ENCODE measurements around the gene OMA1. TPM values are rescaled to one million over a fixed set of nuclear protein-coding genes. Genes with fewer than 3 reads are reported as not detected.

The OMA1 gene
- polyA plus RNA-seq, 1 donor = 33.7 TPM

DNA sequence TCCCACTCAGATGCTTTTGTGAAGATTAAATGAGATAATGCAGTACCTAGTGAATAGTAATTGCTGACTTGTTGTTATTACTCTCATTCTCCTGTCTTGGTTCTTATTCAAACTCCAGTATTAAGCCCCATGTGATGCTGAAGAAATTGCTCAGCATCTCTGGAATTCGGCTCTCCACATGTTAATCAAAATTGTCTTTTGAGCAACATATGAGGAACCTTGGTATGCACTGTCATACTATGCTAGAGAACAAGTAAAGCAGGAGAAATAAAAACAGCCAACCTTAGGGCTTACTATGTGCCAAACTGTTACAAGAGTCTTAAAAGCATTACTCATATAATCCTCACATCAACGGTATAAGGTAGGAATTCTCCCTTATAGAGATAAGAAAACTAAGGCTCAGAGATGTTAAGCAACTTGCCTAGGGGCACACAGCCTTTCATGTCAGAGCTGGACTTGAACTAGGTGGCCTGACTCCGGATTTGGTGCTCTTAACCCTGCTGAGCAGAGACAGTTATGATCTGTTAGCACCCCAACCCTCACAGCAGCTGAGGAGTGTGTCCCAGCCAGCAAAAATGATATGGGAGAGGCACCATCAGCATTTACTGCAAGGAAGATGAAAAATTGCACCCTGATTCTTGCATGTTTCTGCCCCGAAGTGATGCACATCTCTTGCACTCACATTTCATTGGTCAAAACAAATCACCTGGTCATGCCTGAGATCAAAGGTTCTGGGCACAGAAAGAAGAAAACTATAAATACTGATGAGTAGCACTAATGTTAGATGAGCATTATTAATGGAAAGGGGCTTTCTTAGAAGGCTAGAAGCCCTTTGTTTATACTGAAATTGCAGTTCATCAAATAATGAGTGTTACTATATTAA lies 102.3 kb downstream of the OMA1 start:
- H3K9me3 ChIP-seq (ENCODE audit: control insufficient read depth, low read depth, low read length) = no peaks in the 10 kb centered on the region
- no peak overlapping the region for H3K27ac ChIP-seq (ENCODE audit: low read length)
- H3K27me3 ChIP-seq (ENCODE audit: control insufficient read depth, insufficient read depth, low read length) = no peaks in the 10 kb centered on the region
- no CpG with 5 or more reads among the region's 4 CpGs for WGBS (ENCODE audit: insufficient coverage, low lambda C conversion rate)
- H3K4me3 ChIP-seq (ENCODE audit: low read length) = no peak overlapping the region
- no peaks in the 10 kb centered on the region for H3K36me3 ChIP-seq (ENCODE audit: control insufficient read depth, insufficient read depth, low read length)
- no peak for DNase-seq
- H3K4me1 ChIP-seq (ENCODE audit: control insufficient read depth, insufficient read depth, low read length) = no peaks in the 10 kb centered on the region

DNA sequence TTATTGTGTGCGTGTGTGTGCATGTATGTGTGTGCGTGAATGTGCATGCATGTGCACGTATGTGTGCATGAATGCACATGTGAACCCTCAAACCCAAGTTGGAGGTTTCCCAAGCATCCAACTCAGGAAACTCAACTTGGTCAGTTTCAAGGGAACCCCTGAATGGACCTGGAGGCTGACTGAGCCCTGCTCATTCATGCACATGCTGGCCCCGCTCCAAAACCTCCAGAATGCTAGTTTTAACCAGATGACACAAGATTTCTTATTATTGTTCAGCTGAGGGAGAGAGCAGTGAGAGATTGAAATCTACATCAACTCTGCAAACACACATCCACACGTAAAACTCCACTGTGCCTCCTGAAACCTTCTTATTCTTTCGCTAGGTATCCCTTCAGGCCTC lies 104.4 kb downstream of the OMA1 start:
- Histone ChIP-seq H3K4me1 (ENCODE audit: control insufficient read depth, insufficient read depth, low read length) (no peaks in the 10 kb centered on the region), H3K27ac (ENCODE audit: low read length) (no peak overlapping the region), H3K27me3 (ENCODE audit: control insufficient read depth, insufficient read depth, low read length) (no peaks in the 10 kb centered on the region), H3K9me3 (ENCODE audit: control insufficient read depth, low read depth, low read length) (no peaks in the 10 kb centered on the region), H3K36me3 (ENCODE audit: control insufficient read depth, insufficient read depth, low read length) (no peaks in the 10 kb centered on the region), H3K4me3 (ENCODE audit: low read length) (no peak overlapping the region)
- WGBS (ENCODE audit: insufficient coverage, low lambda C conversion rate) = no CpG with 5 or more reads among the region's 6 CpGs
- DNase-seq = no peak

DNA sequence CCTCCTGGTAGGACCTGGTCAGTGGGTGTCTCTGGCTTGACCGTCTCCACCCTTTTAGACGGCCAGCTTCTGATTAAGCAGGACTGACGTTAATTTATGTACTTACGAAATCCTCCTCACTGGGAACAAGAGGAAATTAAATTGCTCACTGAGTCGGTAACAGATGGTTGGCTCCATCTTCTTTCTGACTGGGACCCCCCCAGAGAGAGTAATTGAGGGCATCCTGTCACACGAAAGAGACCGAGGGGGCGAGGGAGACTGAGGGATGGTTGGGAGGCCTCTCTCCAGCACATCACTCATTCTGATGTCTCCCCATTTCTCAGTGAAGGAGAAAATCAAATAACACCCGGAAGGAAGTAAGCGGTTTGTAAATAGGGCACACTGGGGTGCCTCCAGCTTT lies 104.8 kb downstream of the OMA1 start:
- no peaks in the 10 kb centered on the region for H3K36me3 ChIP-seq (ENCODE audit: control insufficient read depth, insufficient read depth, low read length)
- WGBS (ENCODE audit: insufficient coverage, low lambda C conversion rate) = no CpG with 5 or more reads among the region's 10 CpGs

DNA sequence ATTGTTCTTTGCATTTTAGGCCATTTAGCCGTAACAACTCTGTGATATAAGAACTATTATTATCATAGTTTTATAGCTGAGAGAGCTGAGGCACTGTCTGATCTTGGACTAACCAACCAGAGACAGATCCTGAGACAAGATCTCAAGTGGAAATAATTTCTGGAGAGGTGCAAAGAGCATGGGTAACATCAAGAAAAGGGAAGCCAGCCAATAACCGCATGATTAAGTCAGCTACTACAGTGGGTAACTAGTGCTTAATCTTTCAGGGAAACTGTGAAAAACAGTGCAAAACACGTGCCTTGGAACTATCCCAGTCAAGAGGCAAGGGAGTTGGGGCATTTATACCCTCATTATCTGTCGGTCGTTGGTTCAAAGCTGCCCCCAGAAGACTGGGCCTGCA lies 105.8 kb downstream of the OMA1 start:
- no peak for DNase-seq
- 80% methylated on average over 1 of the region's 5 CpGs for WGBS (ENCODE audit: insufficient coverage, low lambda C conversion rate)
- H3K27ac ChIP-seq (ENCODE audit: low read length) = no peak overlapping the region
- H3K4me3 ChIP-seq (ENCODE audit: low read length) = no peak overlapping the region
- no peaks in the 10 kb centered on the region for H3K27me3 ChIP-seq (ENCODE audit: control insufficient read depth, insufficient read depth, low read length)
- H3K9me3 ChIP-seq (ENCODE audit: control insufficient read depth, low read depth, low read length) = no peaks in the 10 kb centered on the region
- H3K36me3 ChIP-seq (ENCODE audit: control insufficient read depth, insufficient read depth, low read length) = no peaks in the 10 kb centered on the region
- no peaks in the 10 kb centered on the region for H3K4me1 ChIP-seq (ENCODE audit: control insufficient read depth, insufficient read depth, low read length)

More for the DNA sequence above, 104.8 kb downstream of the OMA1 start:
- Histone ChIP-seq H3K4me1 (ENCODE audit: control insufficient read depth, insufficient read depth, low read length) (no peaks in the 10 kb centered on the region), H3K27me3 (ENCODE audit: control insufficient read depth, insufficient read depth, low read length) (no peaks in the 10 kb centered on the region), H3K9me3 (ENCODE audit: control insufficient read depth, low read depth, low read length) (no peaks in the 10 kb centered on the region), H3K4me3 (ENCODE audit: low read length) (no peak overlapping the region), H3K27ac (ENCODE audit: low read length) (no peak overlapping the region)
- DNase-seq = no peak

DNA sequence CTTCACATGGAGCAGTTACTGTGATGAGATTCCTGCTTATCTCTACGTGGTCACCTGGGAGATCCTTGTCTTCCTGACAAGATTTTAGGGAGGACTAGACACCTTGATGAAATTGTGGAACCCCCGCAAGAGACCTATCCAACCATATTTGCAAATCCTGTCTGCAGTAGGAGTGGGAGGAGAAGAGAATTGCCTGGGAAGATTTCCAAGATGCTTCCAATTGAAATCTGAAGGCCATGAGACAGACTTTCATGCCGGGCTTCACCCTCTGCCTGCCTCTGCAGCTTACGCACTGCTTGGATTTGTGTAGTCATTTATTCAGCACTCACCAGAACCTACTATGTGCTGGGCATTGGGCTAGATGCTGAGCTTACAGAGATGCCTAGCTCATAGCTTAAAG lies 106.6 kb downstream of the OMA1 start:
- Histone ChIP-seq H3K4me3 (ENCODE audit: low read length) (no peak overlapping the region), H3K4me1 (ENCODE audit: control insufficient read depth, insufficient read depth, low read length) (no peaks in the 10 kb centered on the region), H3K36me3 (ENCODE audit: control insufficient read depth, insufficient read depth, low read length) (no peaks in the 10 kb centered on the region), H3K27ac (ENCODE audit: low read length) (no peak overlapping the region), H3K27me3 (ENCODE audit: control insufficient read depth, insufficient read depth, low read length) (no peaks in the 10 kb centered on the region), H3K9me3 (ENCODE audit: control insufficient read depth, low read depth, low read length) (no peaks in the 10 kb centered on the region)
- WGBS (ENCODE audit: insufficient coverage, low lambda C conversion rate) = no CpG with 5 or more reads among the region's 4 CpGs
- DNase-seq = no peak

DNA sequence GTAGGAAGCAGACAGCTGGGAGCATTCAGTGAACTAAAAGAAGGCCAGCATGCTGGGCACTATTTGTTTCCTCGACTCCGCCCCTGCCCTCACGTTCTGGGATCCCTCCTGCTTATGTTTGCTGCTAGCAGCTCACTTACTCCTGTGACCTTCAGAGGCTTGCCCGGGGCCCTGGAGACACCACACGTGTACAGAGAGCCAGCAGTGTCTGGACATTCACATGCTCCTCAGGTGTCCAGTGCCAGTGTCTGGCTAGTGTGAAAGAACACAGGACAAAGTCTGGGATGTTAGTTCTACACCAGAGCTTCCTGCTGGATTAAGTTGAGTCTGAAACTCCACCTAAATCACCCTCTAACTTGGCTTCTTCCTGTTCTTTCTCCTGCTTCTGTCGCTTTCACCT lies 108.1 kb downstream of the OMA1 start:
- no peaks in the 10 kb centered on the region for H3K4me1 ChIP-seq (ENCODE audit: control insufficient read depth, insufficient read depth, low read length)
- H3K27me3 ChIP-seq (ENCODE audit: control insufficient read depth, insufficient read depth, low read length) = no peaks in the 10 kb centered on the region
- WGBS (ENCODE audit: insufficient coverage, low lambda C conversion rate) = 60% methylated on average over 3 of the region's 6 CpGs
- H3K4me3 ChIP-seq (ENCODE audit: low read length) = no peak overlapping the region
- no peaks in the 10 kb centered on the region for H3K9me3 ChIP-seq (ENCODE audit: control insufficient read depth, low read depth, low read length)
- no peak for DNase-seq
- no peak overlapping the region for H3K27ac ChIP-seq (ENCODE audit: low read length)
- H3K36me3 ChIP-seq (ENCODE audit: control insufficient read depth, insufficient read depth, low read length) = no peaks in the 10 kb centered on the region

DNA sequence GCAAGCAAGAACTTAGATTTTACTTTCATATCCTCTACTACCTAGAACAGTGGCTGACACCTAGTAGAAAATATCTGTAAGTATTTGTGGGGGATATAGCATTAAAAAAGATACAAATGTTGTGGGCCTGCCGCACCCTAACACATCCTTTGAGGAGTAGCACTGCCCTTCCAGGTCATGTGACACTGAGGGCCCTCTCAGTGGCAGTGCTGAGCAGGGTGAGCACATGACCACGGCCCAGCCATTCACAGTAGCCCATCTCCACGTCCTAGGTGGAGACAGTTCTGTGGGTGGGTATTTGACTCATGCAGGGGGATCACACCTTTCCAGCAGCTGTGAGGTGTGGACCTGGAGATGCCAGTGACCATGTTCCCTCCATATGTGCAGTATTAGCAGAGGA lies 108.9 kb downstream of the OMA1 start:
- WGBS (ENCODE audit: insufficient coverage, low lambda C conversion rate) = no CpG with 5 or more reads among the region's 3 CpGs
- H3K9me3 ChIP-seq (ENCODE audit: control insufficient read depth, low read depth, low read length) = no peaks in the 10 kb centered on the region
- no peak for DNase-seq
- no peaks in the 10 kb centered on the region for H3K27me3 ChIP-seq (ENCODE audit: control insufficient read depth, insufficient read depth, low read length)
- no peak overlapping the region for H3K4me3 ChIP-seq (ENCODE audit: low read length)
- H3K36me3 ChIP-seq (ENCODE audit: control insufficient read depth, insufficient read depth, low read length) = no peaks in the 10 kb centered on the region
- H3K4me1 ChIP-seq (ENCODE audit: control insufficient read depth, insufficient read depth, low read length) = no peaks in the 10 kb centered on the region
- no peak overlapping the region for H3K27ac ChIP-seq (ENCODE audit: low read length)

DNA sequence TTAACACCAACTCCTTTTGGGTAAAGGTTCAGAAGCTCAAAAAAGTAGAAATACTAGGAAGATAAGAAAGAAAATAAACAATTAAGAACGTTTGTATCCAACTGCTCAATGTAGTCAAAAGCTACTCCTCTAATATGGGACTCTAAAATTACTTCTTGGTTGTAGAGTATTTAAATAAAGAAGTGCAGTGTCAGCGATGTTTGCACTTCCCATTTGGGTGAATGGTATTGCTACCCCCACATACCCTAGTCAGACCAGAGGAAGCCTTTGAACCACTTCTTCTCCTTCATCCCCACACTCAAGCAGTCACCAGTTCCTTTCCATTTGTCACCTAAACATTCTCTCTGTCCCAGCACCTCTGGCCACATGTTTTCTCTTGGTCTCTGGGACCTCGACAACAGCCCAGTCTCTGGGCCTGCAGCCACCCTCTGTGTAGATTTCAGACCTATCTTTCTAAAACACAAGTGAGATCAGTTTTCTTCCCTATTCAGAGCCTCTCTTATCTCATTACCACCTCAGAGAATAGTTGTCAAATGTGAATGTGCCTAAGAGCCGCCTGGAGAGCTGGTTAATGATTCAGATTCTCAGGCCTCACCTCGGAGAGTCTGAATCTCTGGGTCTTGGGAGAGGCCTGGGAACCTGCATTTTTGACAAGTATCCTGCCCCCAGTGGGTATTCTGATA lies 109.8 kb downstream of the OMA1 start:
- WGBS (ENCODE audit: insufficient coverage, low lambda C conversion rate) = 29% methylated on average over 1 of the region's 5 CpGs
- Histone ChIP-seq H3K36me3 (ENCODE audit: control insufficient read depth, insufficient read depth, low read length) (no peaks in the 10 kb centered on the region), H3K27me3 (ENCODE audit: control insufficient read depth, insufficient read depth, low read length) (no peaks in the 10 kb centered on the region), H3K9me3 (ENCODE audit: control insufficient read depth, low read depth, low read length) (no peaks in the 10 kb centered on the region), H3K4me1 (ENCODE audit: control insufficient read depth, insufficient read depth, low read length) (no peaks in the 10 kb centered on the region), H3K27ac (ENCODE audit: low read length) (no peak overlapping the region), H3K4me3 (ENCODE audit: low read length) (no peak overlapping the region)
- DNase-seq = no peak

DNA sequence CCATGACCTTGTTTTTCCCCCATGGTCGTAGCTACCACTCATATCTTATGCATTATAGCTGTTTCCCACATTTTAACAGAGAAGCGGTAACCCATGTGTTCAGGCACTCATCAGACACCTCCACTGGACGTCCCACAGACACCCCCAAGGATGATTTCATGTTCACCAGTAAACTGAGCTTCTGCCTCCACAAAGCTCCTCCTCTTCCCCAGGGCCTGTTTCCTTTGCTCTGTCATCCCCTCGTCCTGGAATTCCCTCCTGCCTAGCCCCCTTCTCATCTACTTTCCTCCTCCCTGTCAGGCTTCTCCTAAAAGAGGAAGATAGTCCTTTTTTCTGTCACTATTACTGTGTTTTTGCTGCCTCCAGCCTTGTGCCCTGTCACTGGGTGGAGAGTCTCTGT lies 111.2 kb downstream of the OMA1 start:
- no peaks in the 10 kb centered on the region for H3K36me3 ChIP-seq (ENCODE audit: control insufficient read depth, insufficient read depth, low read length)

DNA sequence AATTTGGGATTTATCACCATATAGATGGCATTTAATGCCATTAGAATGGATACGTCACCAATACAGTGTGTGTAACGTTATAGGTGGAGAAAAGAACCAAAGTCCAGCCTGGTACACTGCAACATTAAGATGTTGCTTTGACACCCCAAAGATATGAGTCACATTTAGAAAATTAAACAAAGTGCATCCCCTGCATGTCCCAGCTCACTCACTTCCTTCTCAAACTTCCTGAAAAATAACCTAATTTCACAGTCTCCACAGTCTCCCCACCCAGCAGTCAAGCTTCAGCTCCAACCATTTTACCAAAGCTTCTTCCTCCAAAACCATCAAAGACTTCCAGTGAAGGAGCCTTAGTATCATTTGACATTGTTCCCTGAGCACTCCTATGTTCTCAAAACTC lies 111.9 kb downstream of the OMA1 start:
- Histone ChIP-seq H3K27me3 (ENCODE audit: control insufficient read depth, insufficient read depth, low read length) (no peaks in the 10 kb centered on the region), H3K4me3 (ENCODE audit: low read length) (no peak overlapping the region), H3K9me3 (ENCODE audit: control insufficient read depth, low read depth, low read length) (no peaks in the 10 kb centered on the region), H3K27ac (ENCODE audit: low read length) (no peak overlapping the region), H3K36me3 (ENCODE audit: control insufficient read depth, insufficient read depth, low read length) (no peaks in the 10 kb centered on the region), H3K4me1 (ENCODE audit: control insufficient read depth, insufficient read depth, low read length) (no peaks in the 10 kb centered on the region)
- no peak for DNase-seq
- 83% methylated on average over 2 of the region's 2 CpGs for WGBS (ENCODE audit: insufficient coverage, low lambda C conversion rate)

More for the DNA sequence above, 111.2 kb downstream of the OMA1 start:
- no peak for DNase-seq
- no peak overlapping the region for H3K4me3 ChIP-seq (ENCODE audit: low read length)
- H3K9me3 ChIP-seq (ENCODE audit: control insufficient read depth, low read depth, low read length) = no peaks in the 10 kb centered on the region
- WGBS (ENCODE audit: insufficient coverage, low lambda C conversion rate) = 70% methylated on average over 2 of the region's 4 CpGs
- no peaks in the 10 kb centered on the region for H3K27me3 ChIP-seq (ENCODE audit: control insufficient read depth, insufficient read depth, low read length)
- H3K27ac ChIP-seq (ENCODE audit: low read length) = no peak overlapping the region
- H3K4me1 ChIP-seq (ENCODE audit: control insufficient read depth, insufficient read depth, low read length) = no peaks in the 10 kb centered on the region
